DMS79 (cell line): ENCODE measurements around the gene PGAM5.

Experiments used
- DNase-seq: peaks from one replicate; lab custom pipeline; 2025; lab: John Stamatoyannopoulos, UW

PGAM5 gene

DNA sequence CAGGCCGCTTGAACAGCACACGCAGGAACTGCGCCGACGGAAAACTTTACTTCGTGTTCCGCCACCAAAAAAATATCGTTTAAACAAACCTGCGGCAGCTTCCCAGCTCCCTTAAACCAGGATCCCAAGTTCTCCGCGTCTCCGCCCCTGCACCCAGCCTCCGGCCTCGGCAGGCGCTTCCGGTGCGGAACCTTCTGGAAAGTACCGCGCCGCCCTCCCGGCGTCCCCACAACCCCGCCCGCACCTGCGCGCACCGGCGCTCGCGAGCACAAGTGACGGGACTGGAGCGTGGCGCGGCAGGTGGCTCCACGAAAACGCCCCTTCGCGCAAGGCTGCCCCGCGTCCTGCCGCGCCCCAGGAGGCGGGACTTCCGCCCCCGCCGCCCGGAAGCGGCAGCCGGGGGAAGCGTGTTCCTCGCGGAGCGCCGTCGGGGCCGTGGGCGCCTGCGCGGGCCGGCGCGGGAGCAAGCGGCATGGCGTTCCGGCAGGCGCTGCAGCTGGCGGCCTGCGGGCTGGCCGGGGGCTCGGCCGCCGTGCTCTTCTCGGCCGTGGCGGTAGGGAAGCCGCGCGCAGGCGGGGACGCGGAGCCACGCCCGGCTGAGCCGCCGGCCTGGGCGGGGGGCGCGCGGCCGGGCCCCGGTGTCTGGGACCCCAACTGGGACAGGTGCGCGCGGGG, at the start of gene PGAM5:
TSS of gene PGAM5 (plus strand) at position 438 of the 675 bp plus-strand sequence. CDS start at position 473, 35 bp downstream.
- peak; percentile 49 for DNase-seq

- no peak for DNase-seq
These were observed 49.6 kb upstream of the PGAM5 start for GRCh38 chr12:132660996-132661395.

DNA sequence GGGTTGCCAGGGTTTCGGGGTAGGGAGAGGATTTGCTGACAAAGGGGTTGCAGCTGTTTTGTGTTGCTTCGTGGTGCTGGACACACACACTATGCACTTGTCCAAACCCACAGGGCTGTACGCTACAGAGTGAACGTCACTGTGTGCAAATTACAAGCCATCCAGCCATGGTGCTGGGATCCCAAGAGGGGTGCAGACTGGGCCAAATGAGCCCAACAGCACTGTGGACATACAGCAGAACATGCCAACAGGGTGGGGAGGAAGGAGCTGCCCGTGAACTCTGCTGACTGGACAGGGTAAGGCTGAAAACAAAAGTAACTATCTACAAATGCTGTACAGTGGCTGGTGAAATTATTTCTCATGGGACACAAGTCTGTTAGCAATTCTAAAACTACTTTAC, 48.7 kb upstream of the PGAM5 start:
- no peak for DNase-seq

DNA sequence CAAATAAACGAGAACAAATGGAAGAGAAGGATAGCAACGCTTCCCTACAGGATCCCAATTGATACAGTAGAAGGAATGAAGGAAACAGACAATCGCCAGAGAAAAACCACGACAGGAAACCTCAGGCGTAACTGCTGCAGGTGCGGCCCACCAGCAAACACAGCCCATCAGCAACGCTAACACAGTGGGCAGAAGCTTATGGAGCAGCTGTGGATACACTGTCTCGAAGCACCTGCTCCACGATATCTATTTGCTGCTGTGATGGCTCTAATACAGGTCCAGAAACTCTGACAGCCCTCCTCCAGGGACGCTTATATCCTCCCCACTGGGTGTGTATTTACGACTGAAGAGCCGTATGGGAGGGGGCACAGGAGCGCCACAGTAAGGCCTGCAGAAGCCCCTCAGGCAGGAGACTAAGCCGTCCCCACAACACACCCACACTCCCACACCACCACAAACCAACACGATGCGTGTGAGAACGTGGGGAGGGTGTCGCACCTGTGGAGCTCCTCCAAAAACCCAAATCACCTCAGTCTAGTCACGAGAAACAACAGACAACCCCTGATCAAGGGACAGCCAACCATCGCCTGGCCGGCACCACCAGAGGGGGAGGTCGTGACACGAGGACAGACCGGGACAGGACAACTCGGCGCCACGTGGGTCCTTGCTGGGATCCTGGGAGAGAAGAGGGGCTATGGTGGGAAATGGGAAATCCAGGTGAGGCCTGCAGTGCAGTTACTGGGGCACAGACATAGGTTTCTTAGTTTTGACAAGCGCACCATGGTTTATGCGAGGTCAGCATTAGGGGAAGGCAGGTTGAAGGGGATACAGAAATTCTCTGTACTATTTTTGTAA, 47.5 kb upstream of the PGAM5 start:
- DNase-seq = no peak

- DNase-seq = no peak
These were observed 46.2 kb upstream of the PGAM5 start for GRCh38 chr12:132664206-132665148.

GRCh38 chr12:132665149-132665491, 45.5 kb upstream of the PGAM5 start:
- no peak for DNase-seq

GRCh38 chr12:132665794-132666193, 44.8 kb upstream of the PGAM5 start:
- DNase-seq = no peak

- no peak for DNase-seq
These were observed 42.2 kb upstream of the PGAM5 start for GRCh38 chr12:132668191-132669088.

DNA sequence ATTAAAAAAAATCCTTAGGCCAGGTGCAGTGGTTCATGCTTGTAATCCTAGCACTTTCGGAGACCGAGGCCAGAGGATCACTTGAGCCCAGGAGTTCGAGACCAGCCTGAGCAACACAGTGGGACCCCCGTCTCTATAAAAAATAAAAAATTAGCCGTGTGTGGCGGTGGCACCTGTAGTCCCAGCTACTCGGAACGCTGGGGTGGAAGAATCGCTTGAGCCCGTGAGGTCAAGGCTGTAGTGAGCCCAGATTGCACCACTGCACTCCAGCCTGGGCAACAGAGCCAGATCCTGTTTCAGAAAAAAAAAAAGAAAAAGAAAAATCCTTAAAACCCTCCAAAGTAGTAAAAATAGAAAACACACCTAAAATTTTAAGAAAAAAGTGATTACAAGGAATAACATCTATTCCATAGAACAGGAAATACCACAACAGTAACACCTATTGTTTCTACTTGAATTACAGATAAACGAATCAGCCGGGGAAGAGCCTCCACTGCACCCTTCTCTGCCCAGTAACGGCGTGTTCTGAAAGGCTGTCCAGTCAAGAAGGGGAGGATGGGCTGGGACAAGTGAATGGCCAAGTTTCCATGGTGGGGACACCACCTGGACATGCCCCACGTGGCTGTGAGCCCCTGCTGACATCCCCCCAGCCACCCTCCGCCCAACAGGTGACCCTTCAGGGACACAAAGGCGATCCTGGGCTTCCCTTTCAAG, 41.3 kb upstream of the PGAM5 start:
- DNase-seq = no peak

- no peak for DNase-seq
These were observed 38.5 kb upstream of the PGAM5 start for GRCh38 chr12:132672116-132672515.

- DNase-seq = no peak
These were observed 38.0 kb upstream of the PGAM5 start for GRCh38 chr12:132672678-132673077.

GRCh38 chr12:132673288-132674179, 37.1 kb upstream of the PGAM5 start:
- no peak for DNase-seq

GRCh38 chr12:132674561-132674960, 36.1 kb upstream of the PGAM5 start:
- no peak for DNase-seq

- DNase-seq = no peak
These were observed 34.7 kb upstream of the PGAM5 start for GRCh38 chr12:132675757-132676432.

DNA sequence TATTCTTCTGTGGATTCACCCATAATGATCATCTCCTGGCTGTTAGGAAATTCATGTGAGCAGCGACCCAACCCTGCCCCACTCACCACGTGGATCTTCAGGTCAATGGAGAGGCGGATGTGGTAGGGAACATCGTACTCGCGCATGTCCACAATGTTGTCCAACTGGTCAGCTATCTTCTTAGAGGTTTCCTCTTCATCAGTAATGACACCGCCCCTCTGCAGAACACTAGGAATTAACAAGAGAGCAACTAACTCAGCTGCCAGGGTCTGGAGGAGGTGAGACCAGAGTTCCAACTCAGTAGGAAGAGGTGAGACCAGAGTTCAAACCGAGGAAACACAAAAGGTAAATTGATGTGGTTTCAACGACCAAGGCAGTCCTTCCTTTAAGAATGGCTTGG, 33.1 kb upstream of the PGAM5 start:
- no peak for DNase-seq

DNA sequence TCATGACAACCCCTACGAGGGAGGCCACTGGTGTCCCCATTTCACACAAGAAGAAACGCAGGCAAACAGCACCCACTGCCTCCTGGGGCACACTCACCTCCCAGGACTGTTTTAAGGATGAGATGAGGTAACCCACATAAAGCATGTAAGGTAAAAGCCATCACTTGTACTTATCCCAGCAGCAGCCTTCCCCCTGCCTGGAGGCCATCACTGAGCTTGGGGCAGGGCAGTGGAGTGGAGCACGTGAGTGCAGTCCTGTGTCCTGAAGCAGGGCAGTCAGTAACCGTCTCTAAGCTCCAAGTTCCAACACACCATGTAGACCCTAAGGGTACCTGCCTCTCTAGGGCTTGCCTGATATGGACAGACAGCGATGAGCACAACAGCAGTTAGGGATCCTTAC, 25.2 kb upstream of the PGAM5 start:
- DNase-seq = no peak

GRCh38 chr12:132686825-132687210, 23.8 kb upstream of the PGAM5 start:
- no peak for DNase-seq

DNA sequence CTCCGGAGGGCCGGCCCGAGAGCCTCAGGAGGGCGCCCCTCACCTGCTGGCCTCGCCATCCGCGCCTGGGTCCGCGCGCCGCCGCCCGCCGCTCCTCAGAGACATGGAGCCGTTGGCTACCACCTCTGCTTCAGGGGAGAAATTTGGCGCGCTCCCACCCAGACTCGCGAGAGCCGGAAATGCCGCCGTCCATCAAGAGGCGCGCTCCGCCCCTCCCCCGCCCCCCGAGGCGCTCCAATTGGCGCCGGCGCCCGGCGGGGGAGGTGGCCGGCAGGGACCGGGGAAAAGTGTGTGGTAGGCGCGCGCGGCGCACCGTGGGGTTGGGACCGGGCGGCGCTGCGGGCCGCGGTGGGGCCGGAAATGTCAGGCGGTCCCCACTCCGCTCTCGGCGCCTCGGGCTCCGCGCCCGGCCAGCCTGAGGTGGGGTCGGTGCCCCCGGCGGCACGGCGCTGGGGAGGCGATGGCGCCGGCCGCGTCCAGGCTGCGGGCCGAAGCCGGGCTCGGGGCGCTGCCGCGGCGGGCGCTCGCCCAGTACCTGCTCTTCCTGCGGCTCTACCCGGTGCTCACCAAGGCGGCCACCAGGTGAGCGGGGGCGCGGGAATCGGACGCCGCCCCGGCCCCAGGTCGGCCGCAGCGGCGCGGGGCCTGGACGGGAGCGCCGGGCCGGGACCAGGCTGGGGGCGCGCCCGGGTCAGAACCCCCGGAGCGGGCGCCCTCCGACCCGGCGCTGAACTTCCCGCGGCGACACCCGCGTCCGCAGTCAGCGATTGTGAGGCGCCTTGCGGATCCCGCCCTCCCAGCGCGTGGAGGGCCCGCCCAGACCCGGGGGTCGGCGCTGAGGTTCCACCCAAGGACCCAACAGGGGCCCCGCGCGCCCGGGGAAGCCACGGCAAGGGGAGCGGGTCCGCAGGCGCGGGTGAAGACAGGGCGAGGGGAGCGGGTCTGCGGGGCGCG, 23.2 kb upstream of the PGAM5 start, which contains the start of the genes POLE and PXMP2:
TSS of gene POLE (minus strand) at position 132 of the 954 bp plus-strand sequence. CDS start at position 105, 27 bp downstream.
TSS of gene PXMP2 (plus strand) at position 377 of the 954 bp plus-strand sequence. CDS start at position 461, 84 bp downstream.
- DNase-seq = peak; percentile 93
